HepG2 (cell line): ENCODE data around the gene NOSTRIN. TPM values are rescaled to one million over a fixed set of nuclear protein-coding genes. Genes with fewer than 3 reads are reported as not detected.
A peak's percentile ranks its signal among the peaks of the same experiment; 100 is the strongest.

ENCODE experiments used
- ARID2 ChIP-seq: sonication (generic); formaldehyde crosslinking; IDR thresholded peaks from 2 replicates; pipeline ENCODE4 v1.8.1; 2022; ENCODE audit warnings: mild to moderate bottlenecking, missing genetic modification reagents, borderline replicate concordance
- ARID3A ChIP-seq: IDR thresholded peaks from 2 replicates; pipeline ENCODE4 v1.6.1; 2012; ENCODE audit warnings: low read depth, low read length, improper control_type of control experiment
- CTCF ChIP-seq: sonication (generic); formaldehyde crosslinking; IDR thresholded peaks from 2 replicates; pipeline ENCODE4 v1.5.0; 2020; ENCODE audit warnings: mild to moderate bottlenecking, missing genetic modification reagents, moderate library complexity
- IKZF4 ChIP-seq: sonication (generic); formaldehyde crosslinking; IDR thresholded peaks from 2 replicates; pipeline ENCODE4 v1.5.1; 2020; ENCODE audit warnings: borderline replicate concordance, mild to moderate bottlenecking, low read depth, missing genetic modification reagents; ENCODE audit errors: not compliant biosample characterization
- JUN ChIP-seq: sonication (generic); formaldehyde crosslinking; IDR thresholded peaks from 2 replicates; pipeline ENCODE4 v1.4.0; 2020; ENCODE audit warnings: mild to moderate bottlenecking, missing genetic modification reagents
- MLLT10 ChIP-seq: sonication (generic); formaldehyde crosslinking; IDR thresholded peaks from 2 replicates; pipeline ENCODE4 v1.4.0; 2020; ENCODE audit warnings: missing genetic modification reagents
- MXD3 ChIP-seq: IDR thresholded peaks from 2 replicates; pipeline ENCODE4 v1.6.1; 2016; ENCODE audit warnings: mild to moderate bottlenecking, missing biosample characterization, missing genetic modification reagents
- NCOA1 ChIP-seq: sonication (generic); formaldehyde crosslinking; IDR thresholded peaks from 2 replicates; pipeline ENCODE4 v1.9.0; 2021; ENCODE audit warnings: missing genetic modification reagents
- RFXAP ChIP-seq: sonication (generic); formaldehyde crosslinking; IDR thresholded peaks from 2 replicates; pipeline ENCODE4 v1.4.0; 2020; ENCODE audit warnings: missing genetic modification reagents, borderline replicate concordance
- SP4 ChIP-seq: sonication (generic); formaldehyde crosslinking; IDR thresholded peaks from 2 replicates; pipeline ENCODE4 v1.8.1; 2023; ENCODE audit warnings: mild to moderate bottlenecking, missing genetic modification reagents
- SPEN ChIP-seq: sonication (generic); formaldehyde crosslinking; IDR thresholded peaks from 2 replicates; pipeline ENCODE4 v1.5.1; 2020; ENCODE audit warnings: low read depth, mild to moderate bottlenecking, missing genetic modification reagents
- SRSF1 ChIP-seq: fragments of 200-400 bp; formaldehyde crosslinking; optimal IDR thresholded peaks from 2 replicates; pipeline ENCODE3; 2017; ENCODE audit warnings: mild to moderate bottlenecking, low read depth, low read length, moderate library complexity
- STAG1 ChIP-seq: sonication (generic); formaldehyde crosslinking; IDR thresholded peaks from 2 replicates; pipeline ENCODE4 v1.4.0; 2020; ENCODE audit warnings: missing genetic modification reagents
- THYN1 ChIP-seq: sonication (generic); formaldehyde crosslinking; IDR thresholded peaks from 2 replicates; pipeline ENCODE4 v1.8.1; 2023; ENCODE audit warnings: low read depth, mild to moderate bottlenecking, moderate library complexity, missing genetic modification reagents, borderline replicate concordance
- ZBTB33 ChIP-seq: sonication (generic); formaldehyde crosslinking; IDR thresholded peaks from 2 replicates; pipeline ENCODE4 v1.4.0; 2020; ENCODE audit warnings: missing genetic modification reagents
- ZNF160 ChIP-seq: sonication (generic); formaldehyde crosslinking; IDR thresholded peaks from 2 replicates; pipeline ENCODE4 v1.8.0; 2022; ENCODE audit warnings: mild to moderate bottlenecking, inconsistent platforms, missing genetic modification reagents
- ZNF652 ChIP-seq: IDR thresholded peaks from 2 replicates; pipeline ENCODE4 v1.6.1; 2016; ENCODE audit warnings: low read depth, borderline replicate concordance
- polyA plus RNA-seq, 8 experiments: library from polyadenylated mRNA; depleted of rRNA in 3 of 8; stranded (reverse) in 7 of 8; unstranded in 1 of 8; fragments of >200 nt; fragmentation: Illumina TruSeq in 4 of 8; extraction: Trizol in 4 of 8; gene quantifications; 2 replicates each; pipeline versions ENCODE4 v1.2.1 to v1.2.3, GENCODE V29; 2011 to 2016; ENCODE audit warnings: low read depth in 4 of 8, missing spikeins in 1 of 8, mixed read lengths in 1 of 8; ENCODE audit not compliant: insufficient read depth in 1 of 8
- total RNA-seq, 5 experiments: library from RNA; depleted of rRNA; stranded (reverse); fragments of >200 nt; fragmentation: Illumina TruSeq; extraction: Trizol; gene quantifications; 2 replicates each; pipeline ENCODE4 v1.2.3, GENCODE V29; 2016; ENCODE audit warnings: low read depth in 1 of 5

NOSTRIN gene
- total and polyA plus RNA-seq, 2 of the 13 experiments (the other 11 are each of a cell fraction or from before 2014, with no cell fraction given): 0.22 TPM

GRCh38 chr2:168758970-168759820 lies 43.2 kb upstream of the NOSTRIN start (continued):
- TF ChIP-seq CTCF (peak; percentile 77), SPEN (CRISPR knock-in tag) (no peak), ZNF652 (CRISPR knock-in tag) (no peak), NCOA1 (no peak), SRSF1 (no peak), ZBTB33 (CRISPR knock-in tag) (peak; percentile 50; the same call in 1 of the 2 replicates), IKZF4 (CRISPR knock-in tag) (no peak), MXD3 (CRISPR knock-in tag) (no peak), MLLT10 (no peak), ARID2 (CRISPR knock-in tag) (no peak), ZNF160 (CRISPR knock-in tag) (no peak), JUN (CRISPR knock-in tag) (no peak), STAG1 (CRISPR knock-in tag) (peak; percentile 86), THYN1 (CRISPR knock-in tag) (no peak), RFXAP (no peak), SP4 (no peak), ARID3A (no peak)
